HEK293 (cell line): ENCODE measurements around the gene SLC2A9.

Experiments
- CTCF ChIA-PET: fragments of 350-600 bp; formaldehyde crosslinking; extraction: SDS; loops from one replicate; lab custom pipeline; 2021; ENCODE audit warnings: antibody characterized with exemption; lab: Yijun Ruan, JAX
- POLR2A ChIA-PET: fragments of 300-600 bp; formaldehyde crosslinking; extraction: SDS; loops from one replicate; lab custom pipeline; 2020; ENCODE audit warnings: antibody characterized with exemption, inconsistent platforms; lab: Yijun Ruan, JAX
- H3K27ac ChIP-seq: fragments of 200-500 bp; sonication (Bioruptor generic); 2 replicates; pipeline ENCODE4 v1.5.1; 2014; ENCODE audit warnings: low read depth, low read length, control low read depth, inconsistent platforms; ENCODE audit errors: extremely low read depth
- H3K36me3 ChIP-seq, 2 experiments: fragments of 200-500 bp in 1 of 2; sonication (Bioruptor generic) in 1 of 2; 1 replicate in 1 of 2; 2 replicates in 1 of 2; pipeline ENCODE4 v1.5.1; 2014 to 2017; ENCODE audit warnings: inconsistent platforms in 2 of 2, low read length in 2 of 2; ENCODE audit not compliant: control insufficient read depth in 2 of 2, insufficient read depth in 1 of 2
- H3K4me1 ChIP-seq: fragments of 200-500 bp; sonication (Bioruptor generic); 2 replicates; pipeline ENCODE4 v1.5.1; 2014; ENCODE audit warnings: mild to moderate bottlenecking, low read length, inconsistent platforms; ENCODE audit not compliant: control insufficient read depth, insufficient read depth
- H3K4me3 ChIP-seq: 2 replicates; pipeline ENCODE4 v1.5.1; 2011; ENCODE audit warnings: low read depth, mild to moderate bottlenecking, control low read depth, low read length, moderate library complexity
- H3K9me3 ChIP-seq: fragments of 200-500 bp; sonication (Bioruptor generic); 2 replicates; pipeline ENCODE4 v1.5.1; 2014; ENCODE audit warnings: low read depth, low read length, inconsistent platforms; ENCODE audit not compliant: control insufficient read depth, insufficient read depth
- HOXD13 ChIP-seq: sonication (generic); formaldehyde crosslinking; IDR thresholded peaks from 2 replicates; pipeline ENCODE4 v1.8.0; 2022; ENCODE audit warnings: missing genetic modification reagents, borderline replicate concordance
- KLF7 ChIP-seq: fragments of 450-650 bp; formaldehyde crosslinking; IDR thresholded peaks from 2 replicates; pipeline ENCODE4 v1.5.1; 2016; ENCODE audit warnings: missing biosample characterization, missing genetic modification characterization, borderline replicate concordance
- PBX3 ChIP-seq: sonication (generic); formaldehyde crosslinking; IDR thresholded peaks from 2 replicates; pipeline ENCODE4 v1.8.1; 2022; ENCODE audit warnings: mild to moderate bottlenecking, moderate library complexity, missing genetic modification reagents
- PRDM10 ChIP-seq: fragments of 450-650 bp; formaldehyde crosslinking; IDR thresholded peaks from 2 replicates; pipeline ENCODE4 v1.5.1; 2016; ENCODE audit warnings: missing biosample characterization, missing genetic modification characterization
- PRDM6 ChIP-seq: fragments of 450-650 bp; formaldehyde crosslinking; IDR thresholded peaks from 2 replicates; pipeline ENCODE4 v1.5.1; 2017; ENCODE audit warnings: missing biosample characterization, missing genetic modification characterization
- SP3 ChIP-seq: fragments of 450-650 bp; formaldehyde crosslinking; IDR thresholded peaks from 2 replicates; pipeline ENCODE4 v1.5.1; 2016; ENCODE audit warnings: missing biosample characterization, missing genetic modification characterization
- SP7 ChIP-seq: fragments of 450-650 bp; formaldehyde crosslinking; IDR thresholded peaks from 2 replicates; pipeline ENCODE4 v1.5.1; 2016; ENCODE audit warnings: missing biosample characterization, missing genetic modification characterization
- TCF7L2 ChIP-seq: IDR thresholded peaks from 2 replicates; pipeline ENCODE4 v1.6.1; 2011; ENCODE audit warnings: low read depth, mild to moderate bottlenecking, inconsistent platforms, low read length, moderate library complexity, borderline replicate concordance
- ZEB2 ChIP-seq: fragments of 450-650 bp; formaldehyde crosslinking; IDR thresholded peaks from 2 replicates; pipeline ENCODE4 v1.5.1; 2016; ENCODE audit warnings: missing biosample characterization, missing genetic modification characterization
- ZFHX2 ChIP-seq: fragments of 450-650 bp; formaldehyde crosslinking; conservative IDR thresholded peaks from 2 replicates; pipeline ENCODE4 v1.5.1; 2016; ENCODE audit warnings: missing biosample characterization, missing genetic modification characterization
- ZNF112 ChIP-seq: fragments of 450-650 bp; formaldehyde crosslinking; IDR thresholded peaks from 2 replicates; pipeline ENCODE4 v1.5.0; 2017; ENCODE audit warnings: missing biosample characterization, missing genetic modification characterization
- ZNF19 ChIP-seq: fragments of 450-650 bp; formaldehyde crosslinking; IDR thresholded peaks from 2 replicates; pipeline ENCODE4; 2016; ENCODE audit warnings: missing biosample characterization, missing genetic modification characterization, low read depth
- ZNF24 ChIP-seq: fragments of 450-650 bp; formaldehyde crosslinking; IDR thresholded peaks from 2 replicates; pipeline ENCODE4 v1.5.1; 2016; ENCODE audit warnings: missing biosample characterization, missing genetic modification characterization
- ZNF280D ChIP-seq: fragments of 450-650 bp; formaldehyde crosslinking; IDR thresholded peaks from 2 replicates; pipeline ENCODE4 v1.5.1; 2016; ENCODE audit warnings: missing biosample characterization, missing genetic modification characterization
- ZNF398 ChIP-seq: fragments of 450-650 bp; formaldehyde crosslinking; IDR thresholded peaks from 2 replicates; pipeline ENCODE4 v1.5.1; 2017; ENCODE audit warnings: missing biosample characterization, missing genetic modification characterization
- ZNF404 ChIP-seq: fragments of 450-650 bp; formaldehyde crosslinking; IDR thresholded peaks from 2 replicates; pipeline ENCODE4 v1.5.1; 2017; ENCODE audit warnings: missing biosample characterization, missing genetic modification characterization
- ZNF501 ChIP-seq: fragments of 450-650 bp; formaldehyde crosslinking; IDR thresholded peaks from 2 replicates; pipeline ENCODE4 v1.5.1; 2016; ENCODE audit warnings: missing biosample characterization, missing genetic modification characterization
- ZNF560 ChIP-seq: fragments of 450-650 bp; formaldehyde crosslinking; IDR thresholded peaks from 2 replicates; pipeline ENCODE4 v1.5.1; 2017; ENCODE audit warnings: missing biosample characterization, missing genetic modification characterization, borderline replicate concordance
- ZNF621 ChIP-seq: fragments of 450-650 bp; formaldehyde crosslinking; IDR thresholded peaks from 2 replicates; pipeline ENCODE4 v1.5.1; 2017; ENCODE audit warnings: missing biosample characterization, missing genetic modification characterization
- ZNF704 ChIP-seq: fragments of 450-650 bp; formaldehyde crosslinking; IDR thresholded peaks from 2 replicates; pipeline ENCODE4 v1.5.1; 2016; ENCODE audit warnings: missing biosample characterization, missing genetic modification characterization

The SLC2A9 gene

GRCh38 chr4:9919047-9919446 lies 102.2 kb downstream of the SLC2A9 start:
- H3K27ac ChIP-seq = no peak overlapping the region
- no peaks in the 10 kb centered on the region for H3K36me3 ChIP-seq
- no peaks in the 10 kb centered on the region for H3K4me1 ChIP-seq
- ChIA-PET CTCF (interaction anchor here (0.9 kb wide), 1 partner anchor 9 kb away, joined by 3 read pairs; no protein-coding TSS in a partner anchor), POLR2A (no interaction called here)
- no peaks in the 10 kb centered on the region for H3K9me3 ChIP-seq
- H3K4me3 ChIP-seq = no peak overlapping the region
- no peak for TF ChIP-seq ZNF501
- no peak for TF ChIP-seq ZNF112 (tag by site-specific recombination)
- no peak for TF ChIP-seq ZNF560
- no peak for TF ChIP-seq SP7 (tag by site-specific recombination)
- no peak for TF ChIP-seq ZNF704 (tag by site-specific recombination)
- no peak for TF ChIP-seq ZNF404 (tag by site-specific recombination)
- TF ChIP-seq HOXD13 = no peak
- TF ChIP-seq ZNF621 (tag by site-specific recombination) = no peak
- no peak for TF ChIP-seq PRDM10 (tag by site-specific recombination)
- TF ChIP-seq, all 188 proteins: peak for 0

- TF ChIP-seq ZEB2 (tag by site-specific recombination) (no peak), SP3 (no peak), PBX3 (CRISPR knock-in tag) (no peak)
- no peak overlapping the region for H3K27ac ChIP-seq
- ChIA-PET POLR2A (no interaction called here), CTCF (interaction anchor here (0.6 to 0.9 kb wide), 2 partner anchors 8 to 95 kb away, joined by 3 to 5 read pairs; no protein-coding TSS in a partner anchor)
- H3K9me3 ChIP-seq = no peaks in the 10 kb centered on the region
- H3K4me1 ChIP-seq = no peaks in the 10 kb centered on the region
- no peak overlapping the region for H3K4me3 ChIP-seq
- no peaks in the 10 kb centered on the region for H3K36me3 ChIP-seq
Observed at GRCh38 chr4:9918484-9918883, 102.8 kb downstream of the SLC2A9 start.

- Histone ChIP-seq H3K4me1 (no peaks in the 10 kb centered on the region), H3K27ac (no peak overlapping the region), H3K9me3 (no peaks in the 10 kb centered on the region), H3K4me3 (no peak overlapping the region), H3K36me3 (no peaks in the 10 kb centered on the region)
- POLR2A ChIA-PET = no interaction called here
- CTCF ChIA-PET = no interaction called here
- no peak for TF ChIP-seq TCF7L2
- no peak for TF ChIP-seq PRDM6
- no peak for TF ChIP-seq ZNF398 (tag by site-specific recombination)
- no peak for TF ChIP-seq ZFHX2
- no peak for TF ChIP-seq ZNF24 (tag by site-specific recombination)
- TF ChIP-seq ZNF280D (tag by site-specific recombination) = no peak
- no peak for TF ChIP-seq ZNF19
- no peak for TF ChIP-seq KLF7 (tag by site-specific recombination)
Observed at GRCh38 chr4:9916937-9917336, 104.4 kb downstream of the SLC2A9 start.
